Activated gamma-delta T cell treated with anti-CD3 and anti-CD28 coated beads, Interleukin-2, amount 50 U/mL, for 16 hours (primary cell): ENCODE measurements around the gene RAD51B.
"Not testable (repeated sequence)": the region's sequence is repeated elsewhere in the genome, so short reads cannot be mapped to it uniquely, and the experiment has no call there.

Experiments
- DNase-seq: peaks from one replicate; pipeline ENCODE4 v3.0.0-alpha.2; 2020; ENCODE audit warnings: low read depth

The RAD51B gene

GRCh38 chr14:68113343-68113930 is 293.9 kb downstream of the RAD51B start:
- DNase-seq, result no peak

GRCh38 chr14:68115952-68116351 is 296.4 kb downstream of the RAD51B start:
- DNase-seq, result not testable (repeated sequence)

- DNase-seq, result no peak
These were observed 303.1 kb downstream of the RAD51B start for GRCh38 chr14:68122651-68123050.

GRCh38 chr14:68124050-68124449 is 304.5 kb downstream of the RAD51B start:
- no peak for DNase-seq

- no peak for DNase-seq
These were observed 305.6 kb downstream of the RAD51B start for GRCh38 chr14:68124979-68125731.

GRCh38 chr14:68127166-68127565 is 307.6 kb downstream of the RAD51B start:
- DNase-seq, result no peak

- no peak for DNase-seq
These were observed 312.3 kb downstream of the RAD51B start for GRCh38 chr14:68131907-68132306.

GRCh38 chr14:68132563-68133121 is 313.1 kb downstream of the RAD51B start:
- no peak for DNase-seq

GRCh38 chr14:68133856-68134255 is 314.3 kb downstream of the RAD51B start:
- no peak for DNase-seq

GRCh38 chr14:68135028-68135427 is 315.4 kb downstream of the RAD51B start:
- no peak for DNase-seq

GRCh38 chr14:68135566-68135965 is 316.0 kb downstream of the RAD51B start:
- DNase-seq, result no peak

- no peak for DNase-seq
These were observed 318.4 kb downstream of the RAD51B start for GRCh38 chr14:68137704-68138619.

- DNase-seq, result no peak
These were observed 320.0 kb downstream of the RAD51B start for GRCh38 chr14:68139431-68140075.

GRCh38 chr14:68140076-68140741 is 320.6 kb downstream of the RAD51B start:
- no peak for DNase-seq

GRCh38 chr14:68140806-68141205 is 321.2 kb downstream of the RAD51B start:
- no peak for DNase-seq

- DNase-seq, result no peak
These were observed 321.9 kb downstream of the RAD51B start for GRCh38 chr14:68141281-68142088.

GRCh38 chr14:68143341-68143841 is 323.8 kb downstream of the RAD51B start:
- no peak for DNase-seq

- DNase-seq, result no peak
These were observed 324.6 kb downstream of the RAD51B start for GRCh38 chr14:68144051-68144681.

- DNase-seq, result no peak
These were observed 325.5 kb downstream of the RAD51B start for GRCh38 chr14:68145036-68145435.

GRCh38 chr14:68145539-68145938 is 326.0 kb downstream of the RAD51B start:
- DNase-seq, result no peak
